ENCODE measurements around the gene DCBLD1.

DNA sequence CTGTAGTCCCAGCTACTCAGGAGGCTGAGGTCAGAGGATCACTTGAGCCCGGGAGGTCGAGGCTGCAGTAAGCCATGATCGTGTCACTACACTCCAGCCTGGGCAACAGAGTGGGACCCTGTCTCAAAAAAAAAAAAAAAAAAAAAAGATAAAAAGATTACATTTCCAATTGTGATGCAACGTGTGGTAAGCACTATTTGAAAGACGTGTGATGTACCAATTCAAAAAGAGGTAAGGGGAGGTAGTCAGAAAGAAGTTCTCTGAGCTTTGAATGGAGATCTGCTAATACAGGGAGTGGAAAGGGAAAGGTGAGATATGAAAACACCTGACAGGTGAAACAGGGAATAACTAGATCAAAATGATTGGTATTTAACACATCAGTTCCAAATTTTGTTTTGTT is 108.0 kb downstream of the DCBLD1 start:
- TF ChIP-seq, protein P1, sequence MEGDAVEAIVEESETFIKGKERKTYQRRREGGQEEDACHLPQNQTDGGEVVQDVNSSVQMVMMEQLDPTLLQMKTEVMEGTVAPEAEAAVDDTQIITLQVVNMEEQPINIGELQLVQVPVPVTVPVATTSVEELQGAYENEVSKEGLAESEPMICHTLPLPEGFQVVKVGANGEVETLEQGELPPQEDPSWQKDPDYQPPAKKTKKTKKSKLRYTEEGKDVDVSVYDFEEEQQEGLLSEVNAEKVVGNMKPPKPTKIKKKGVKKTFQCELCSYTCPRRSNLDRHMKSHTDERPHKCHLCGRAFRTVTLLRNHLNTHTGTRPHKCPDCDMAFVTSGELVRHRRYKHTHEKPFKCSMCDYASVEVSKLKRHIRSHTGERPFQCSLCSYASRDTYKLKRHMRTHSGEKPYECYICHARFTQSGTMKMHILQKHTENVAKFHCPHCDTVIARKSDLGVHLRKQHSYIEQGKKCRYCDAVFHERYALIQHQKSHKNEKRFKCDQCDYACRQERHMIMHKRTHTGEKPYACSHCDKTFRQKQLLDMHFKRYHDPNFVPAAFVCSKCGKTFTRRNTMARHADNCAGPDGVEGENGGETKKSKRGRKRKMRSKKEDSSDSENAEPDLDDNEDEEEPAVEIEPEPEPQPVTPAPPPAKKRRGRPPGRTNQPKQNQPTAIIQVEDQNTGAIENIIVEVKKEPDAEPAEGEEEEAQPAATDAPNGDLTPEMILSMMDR (conservative IDR thresholded peaks at IDR 0.05; ENCODE audit: low read depth, low read length), result no peak
- no peak for TF ChIP-seq EZH2 (IDR thresholded peaks at IDR 0.05; ENCODE audit: borderline replicate concordance, low read depth, low read length, poor library complexity, severe bottlenecking)

All from A673 (cell line).